Upper lobe of right lung (tissue), 1 donor: ENCODE results near the gene RNU5B-1. TPM values are rescaled to one million over a fixed set of nuclear protein-coding genes. Genes with fewer than 3 reads are reported as not detected.

Experiments used
- ATAC-seq: fragments of 200-7000 bp; cut with Tn5 transposase; one replicate; pipeline ENCODE4 v1.9.1; 2020; ENCODE audit warnings: mild to moderate bottlenecking, moderate library complexity
- DNase-seq: peaks from one replicate; pipeline ENCODE4 v3.0.0-alpha.2; 2020
- H3K27ac ChIP-seq: fragments of 200-600 bp; one replicate; pipeline ENCODE4 v1.8.0; 2022
- H3K27me3 ChIP-seq: fragments of 200-600 bp; one replicate; pipeline ENCODE4 v1.8.0; 2022; ENCODE audit warnings: mild to moderate bottlenecking
- H3K36me3 ChIP-seq: fragments of 200-600 bp; one replicate; pipeline ENCODE4 v1.8.0; 2022
- H3K4me1 ChIP-seq: fragments of 200-600 bp; one replicate; pipeline ENCODE4 v1.8.0; 2022
- H3K4me3 ChIP-seq: fragments of 200-600 bp; one replicate; pipeline ENCODE4 v1.8.0; 2022; ENCODE audit warnings: mild to moderate bottlenecking
- H3K9me3 ChIP-seq: fragments of 200-600 bp; one replicate; pipeline ENCODE4 v1.8.0; 2022
- intact Hi-C: fragments of 100-400 bp; cut with DNase I; formaldehyde crosslinking; loops from one replicate; pipeline ENCODE4 v1.11.0; 2022
- total RNA-seq: library from RNA; stranded (reverse); fragmentation: NEBNext Ultra II Directional; extraction: Animal tissue kit (Norgen Biotek cat#: 25700); gene quantifications from one replicate; pipeline ENCODE4 v1.2.1, GENCODE V29; 2021
- TF ChIP-seq, protein P1 (sequence below): fragments of 200-600 bp; IDR thresholded peaks from one replicate; pipeline ENCODE4 v1.8.0; 2022; ENCODE audit warnings: antibody characterized with exemption
- donor health status: DM: no; HTN: yes; CAD: no; lungs with severe emphysema.

Gene RNU5B-1
- total RNA-seq, 1 donor from 2014 or later, result 21.6 TPM

- TF ChIP-seq, protein P1, sequence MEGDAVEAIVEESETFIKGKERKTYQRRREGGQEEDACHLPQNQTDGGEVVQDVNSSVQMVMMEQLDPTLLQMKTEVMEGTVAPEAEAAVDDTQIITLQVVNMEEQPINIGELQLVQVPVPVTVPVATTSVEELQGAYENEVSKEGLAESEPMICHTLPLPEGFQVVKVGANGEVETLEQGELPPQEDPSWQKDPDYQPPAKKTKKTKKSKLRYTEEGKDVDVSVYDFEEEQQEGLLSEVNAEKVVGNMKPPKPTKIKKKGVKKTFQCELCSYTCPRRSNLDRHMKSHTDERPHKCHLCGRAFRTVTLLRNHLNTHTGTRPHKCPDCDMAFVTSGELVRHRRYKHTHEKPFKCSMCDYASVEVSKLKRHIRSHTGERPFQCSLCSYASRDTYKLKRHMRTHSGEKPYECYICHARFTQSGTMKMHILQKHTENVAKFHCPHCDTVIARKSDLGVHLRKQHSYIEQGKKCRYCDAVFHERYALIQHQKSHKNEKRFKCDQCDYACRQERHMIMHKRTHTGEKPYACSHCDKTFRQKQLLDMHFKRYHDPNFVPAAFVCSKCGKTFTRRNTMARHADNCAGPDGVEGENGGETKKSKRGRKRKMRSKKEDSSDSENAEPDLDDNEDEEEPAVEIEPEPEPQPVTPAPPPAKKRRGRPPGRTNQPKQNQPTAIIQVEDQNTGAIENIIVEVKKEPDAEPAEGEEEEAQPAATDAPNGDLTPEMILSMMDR, result no peak
- Histone ChIP-seq H3K4me3 (no peak overlapping the region), H3K36me3 (no peaks in the 10 kb centered on the region), H3K9me3 (no peaks in the 10 kb centered on the region), H3K27ac (no peak overlapping the region), H3K4me1 (no peaks in the 10 kb centered on the region), H3K27me3 (no peaks in the 10 kb centered on the region)
- intact Hi-C loops, result loop anchor here (5.0 kb wide), 1 partner anchor 59 kb away; no protein-coding TSS in a partner anchor
- ATAC-seq (no peak), DNase-seq (no peak)
Observed at GRCh38 chr15:65323071-65323511, 18.6 kb downstream of the RNU5B-1 start.

- H3K4me3 ChIP-seq, result no peak overlapping the region
- DNase-seq, result no peak
- H3K9me3 ChIP-seq, result no peaks in the 10 kb centered on the region
- H3K4me1 ChIP-seq, result no peaks in the 10 kb centered on the region
- H3K27me3 ChIP-seq, result no peaks in the 10 kb centered on the region
- H3K36me3 ChIP-seq, result no peaks in the 10 kb centered on the region
- no peak overlapping the region for H3K27ac ChIP-seq
- ATAC-seq, result peak; percentile 49
- intact Hi-C loops, result no loop called here
- TF ChIP-seq, protein P1, result no peak
Observed at GRCh38 chr15:65326117-65326526, 21.6 kb downstream of the RNU5B-1 start.

GRCh38 chr15:65326818-65327217 is 22.3 kb downstream of the RNU5B-1 start:
- DNase-seq (no peak), ATAC-seq (no peak)
- H3K27ac ChIP-seq, result no peak overlapping the region
- H3K4me3 ChIP-seq, result no peak overlapping the region
- intact Hi-C loops, result no loop called here
- TF ChIP-seq, protein P1, result no peak
- H3K36me3 ChIP-seq, result no peaks in the 10 kb centered on the region
- H3K9me3 ChIP-seq, result no peaks in the 10 kb centered on the region
- H3K27me3 ChIP-seq, result no peaks in the 10 kb centered on the region
- H3K4me1 ChIP-seq, result no peaks in the 10 kb centered on the region

GRCh38 chr15:65327651-65328393 is 23.3 kb downstream of the RNU5B-1 start:
- Histone ChIP-seq H3K4me3 (no peak overlapping the region), H3K9me3 (no peaks in the 10 kb centered on the region), H3K4me1 (no peaks in the 10 kb centered on the region), H3K27ac (no peak overlapping the region), H3K36me3 (no peaks in the 10 kb centered on the region), H3K27me3 (no peaks in the 10 kb centered on the region)
- TF ChIP-seq, protein P1, result no peak
- no peak for ATAC-seq
- DNase-seq, result no peak
- intact Hi-C loops, result no loop called here

- Histone ChIP-seq H3K4me3 (no peak overlapping the region), H3K27me3 (no peaks in the 10 kb centered on the region), H3K9me3 (no peaks in the 10 kb centered on the region), H3K36me3 (no peaks in the 10 kb centered on the region), H3K4me1 (no peaks in the 10 kb centered on the region), H3K27ac (no peak overlapping the region)
- DNase-seq (no peak), ATAC-seq (no peak)
- intact Hi-C loops, result no loop called here
- TF ChIP-seq, protein P1, result no peak
Observed at GRCh38 chr15:65328506-65329287, 24.2 kb downstream of the RNU5B-1 start.
